ENCODE results near the gene STK32C.
"Not testable (repeated sequence)": the region's sequence is repeated elsewhere in the genome, so short reads cannot be mapped to it uniquely, and the experiment has no call there.

The STK32C gene

GRCh38 chr10:132337854-132338253, 30.1 kb upstream of the STK32C start:
- not testable (repeated sequence) for DNase-seq (ENCODE audit: low spot score)

GRCh38 chr10:132336919-132337407, 29.2 kb upstream of the STK32C start:
- no peak for DNase-seq (ENCODE audit: low spot score)

GRCh38 chr10:132336064-132336746, 28.5 kb upstream of the STK32C start:
- DNase-seq (ENCODE audit: low spot score), result no peak

GRCh38 chr10:132335189-132336063, 27.7 kb upstream of the STK32C start:
- DNase-seq (ENCODE audit: low spot score), result no peak

- DNase-seq (ENCODE audit: low spot score), result no peak
Observed at GRCh38 chr10:132334631-132335188, 27.0 kb upstream of the STK32C start.

GRCh38 chr10:132333386-132333785, 25.6 kb upstream of the STK32C start:
- no peak for DNase-seq (ENCODE audit: low spot score)

- DNase-seq (ENCODE audit: low spot score), result no peak
Observed at GRCh38 chr10:132332433-132332754, 24.6 kb upstream of the STK32C start.

- DNase-seq (ENCODE audit: low spot score), result peak; percentile 99
Observed at GRCh38 chr10:132331601-132332432, 24.1 kb upstream of the STK32C start, which contains the start of gene LRRC27. LRRC27 (plus strand) TSS chr10:132332193; CDS start chr10:132333525, 1,332 bp downstream.

GRCh38 chr10:132330486-132330833, 22.7 kb upstream of the STK32C start:
- DNase-seq (ENCODE audit: low spot score), result no peak

- DNase-seq (ENCODE audit: low spot score), result peak; percentile 36
Observed at GRCh38 chr10:132329565-132330485, 22.1 kb upstream of the STK32C start.

- no peak for DNase-seq (ENCODE audit: low spot score)
Observed at GRCh38 chr10:132328738-132329137, 21.0 kb upstream of the STK32C start.

GRCh38 chr10:132328106-132328505, 20.4 kb upstream of the STK32C start:
- DNase-seq (ENCODE audit: low spot score), result no peak

GRCh38 chr10:132326925-132327324, 19.2 kb upstream of the STK32C start:
- DNase-seq (ENCODE audit: low spot score), result no peak

- no peak for DNase-seq (ENCODE audit: low spot score)
Observed at GRCh38 chr10:132326344-132326889, 18.7 kb upstream of the STK32C start.

- DNase-seq (ENCODE audit: low spot score), result no peak
Observed at GRCh38 chr10:132324186-132324585, 16.4 kb upstream of the STK32C start.

GRCh38 chr10:132322586-132323048, 14.9 kb upstream of the STK32C start:
- no peak for DNase-seq (ENCODE audit: low spot score)

GRCh38 chr10:132321726-132322125, 14.0 kb upstream of the STK32C start:
- no peak for DNase-seq (ENCODE audit: low spot score)

GRCh38 chr10:132320654-132321469, 13.1 kb upstream of the STK32C start:
- no peak for DNase-seq (ENCODE audit: low spot score)

GRCh38 chr10:132319853-132320653, 12.3 kb upstream of the STK32C start:
- DNase-seq (ENCODE audit: low spot score), result peak; percentile 17

All from LoVo (cell line).